Neural progenitor cell (in vitro differentiated cells): ENCODE measurements around the gene SSR4.

Experiments used
- CTCF ChIP-seq: fragments of 200-600 bp; sonication (generic); IDR thresholded peaks from 2 replicates; pipeline ENCODE4 v1.5.1; 2017; ENCODE audit warnings: antibody characterized with exemption, mild to moderate bottlenecking
- EZH2 ChIP-seq: fragments of 200-600 bp; sonication (generic); IDR thresholded peaks from 2 replicates; pipeline ENCODE4 v1.6.1; 2017; ENCODE audit warnings: antibody characterized with exemption, mild to moderate bottlenecking, moderate library complexity
- EZH2phosphoT487 ChIP-seq: fragments of 200-600 bp; sonication (generic); IDR thresholded peaks from 2 replicates; pipeline ENCODE4 v1.6.1; 2017; ENCODE audit warnings: antibody characterized with exemption

- TF ChIP-seq EZH2phosphoT487 (no peak), CTCF (no peak), EZH2 (no peak)
Observed at GRCh38 chrX:153824348-153824747, 29.9 kb downstream of the SSR4 start.
